Stimulated activated CD8-positive, alpha-beta memory T cell treated with anti-CD3 and anti-CD28 coated beads, Interleukin-2, amount 100 ng/mL, for 48 hours (primary cell): ENCODE results near the gene CACNA1A.
"Not testable (repeated sequence)": the region's sequence is repeated elsewhere in the genome, so short reads cannot be mapped to it uniquely, and the experiment has no call there.

Experiments used
- DNase-seq, 2 donors: peaks; one replicate each; pipeline ENCODE4 v3.0.0-alpha.2; 2020; ENCODE audit warnings: low read depth in 2 of 2

CACNA1A gene

DNA sequence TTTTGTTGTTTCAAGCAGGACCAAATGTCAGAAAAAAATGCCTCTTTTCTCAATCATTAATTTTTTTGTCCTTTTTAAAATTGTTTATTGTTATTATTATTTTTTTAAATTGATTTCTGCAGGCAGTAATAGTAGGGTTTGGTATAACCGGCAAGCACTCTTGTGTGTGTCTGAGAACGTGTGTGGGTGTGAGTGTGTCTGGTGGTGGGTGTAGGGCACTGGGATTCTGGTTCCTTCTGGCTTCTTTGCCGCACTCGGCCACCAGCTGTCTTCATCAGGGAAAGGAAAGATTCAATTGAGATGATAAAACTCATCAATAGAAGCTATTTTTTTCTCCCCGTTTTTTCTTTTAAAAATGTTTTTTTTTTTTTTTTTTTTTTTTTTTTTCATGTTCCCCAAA lies 299.7 kb downstream of the CACNA1A start:
- no peak for DNase-seq

- not testable (repeated sequence) for DNase-seq
Measured at GRCh38 chr19:13202112-13202511, 304.2 kb downstream of the CACNA1A start.

DNA sequence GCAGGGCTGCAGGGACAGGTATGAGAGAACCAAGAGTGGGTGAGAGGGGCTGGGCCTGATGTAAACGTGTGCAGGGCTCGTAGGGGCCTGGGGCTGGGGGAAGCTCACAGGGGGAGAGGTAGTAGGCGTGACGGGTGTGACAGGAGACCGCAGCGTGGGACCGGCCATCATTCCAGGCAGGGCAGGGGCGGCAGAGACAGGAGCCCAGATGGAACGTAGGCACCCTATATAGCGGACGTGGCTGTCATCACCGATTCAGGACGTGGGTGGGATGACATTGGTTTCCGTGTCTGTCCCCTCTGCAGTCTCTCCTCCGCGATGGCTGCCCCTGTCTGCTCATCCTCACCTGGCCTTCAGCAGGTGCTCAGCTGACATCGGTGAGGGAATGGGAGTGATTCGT lies 307.6 kb downstream of the CACNA1A start:
- no peak for DNase-seq

DNA sequence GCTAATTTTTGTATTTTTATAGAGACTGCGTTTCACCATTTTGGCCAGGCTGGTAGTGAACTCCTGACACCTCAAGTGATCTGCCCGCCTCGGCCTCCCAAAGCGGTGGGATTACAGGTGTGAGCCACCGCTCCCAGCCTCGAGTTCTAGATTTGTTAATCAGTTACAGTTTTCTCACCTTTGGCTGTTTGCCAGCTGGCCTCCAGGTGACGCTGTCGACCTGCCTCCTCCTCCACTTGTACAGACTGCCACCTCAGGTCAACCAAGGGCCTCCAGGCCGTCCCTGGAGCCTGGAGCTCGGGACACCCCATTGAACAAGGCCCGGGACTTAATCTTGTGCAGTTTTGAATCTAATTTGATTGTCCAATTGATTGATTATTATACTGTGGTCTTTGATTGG lies 310.6 kb downstream of the CACNA1A start:
- peak in 1 of 2 donors; percentile 41 for DNase-seq

DNA sequence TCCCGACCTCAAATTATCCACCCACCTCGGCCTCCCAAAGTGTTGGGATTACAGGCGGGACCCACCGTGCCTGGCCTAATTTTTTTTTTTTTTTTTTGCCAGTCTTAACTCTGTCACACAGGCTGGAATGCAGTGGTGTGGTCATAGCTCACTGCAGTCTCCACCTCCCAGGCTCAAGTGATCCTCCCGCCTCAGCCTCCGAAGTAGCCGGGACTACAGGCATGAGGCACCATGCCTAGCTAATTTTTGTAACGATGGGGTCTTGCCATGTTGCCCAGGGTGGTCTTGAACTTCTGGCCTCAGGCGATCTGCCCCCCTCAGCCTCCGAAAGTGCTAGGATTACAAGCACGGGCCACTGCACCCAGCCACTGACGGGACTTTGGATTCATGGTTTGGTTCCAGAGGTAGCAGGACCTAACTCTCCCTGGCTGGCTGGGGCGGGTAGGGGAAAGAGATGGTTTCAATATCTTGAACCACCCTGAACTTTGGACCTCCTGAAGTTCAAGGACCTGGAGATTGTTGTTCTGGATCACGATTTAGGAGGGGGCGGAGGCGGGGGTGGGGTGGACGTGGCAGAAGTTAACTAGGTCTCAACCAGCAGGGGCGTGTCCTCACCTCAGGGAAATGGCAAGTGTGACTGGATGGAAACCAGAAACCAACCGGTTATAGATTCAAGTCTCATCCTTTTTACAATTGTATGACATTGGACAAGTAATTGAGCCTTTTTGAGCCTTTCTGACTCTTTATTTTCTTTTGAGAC lies 315.3 kb downstream of the CACNA1A start:
- DNase-seq = no peak

GRCh38 chr19:13189600-13189999 lies 316.7 kb downstream of the CACNA1A start:
- DNase-seq = no peak

DNA sequence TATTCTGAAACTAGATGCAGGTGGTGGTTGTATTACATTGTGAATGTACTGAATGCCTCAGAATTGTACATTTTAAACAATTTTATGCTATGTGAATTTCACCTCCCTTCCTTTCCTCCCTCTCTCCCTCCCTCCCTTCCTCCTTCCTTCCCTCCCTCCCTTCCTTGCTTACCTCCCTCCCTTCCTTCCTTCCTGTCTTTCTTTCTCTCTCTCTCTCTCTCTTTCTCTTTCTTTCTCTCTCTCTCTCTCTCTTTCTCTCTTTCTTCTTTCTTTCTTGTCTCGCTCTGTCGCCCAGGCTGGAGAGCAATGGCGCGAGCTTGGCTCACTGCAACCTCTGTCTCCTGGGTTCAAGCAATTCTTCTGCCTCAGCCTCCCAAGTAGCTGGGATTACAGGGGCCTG lies 318.9 kb downstream of the CACNA1A start:
- no peak for DNase-seq

DNA sequence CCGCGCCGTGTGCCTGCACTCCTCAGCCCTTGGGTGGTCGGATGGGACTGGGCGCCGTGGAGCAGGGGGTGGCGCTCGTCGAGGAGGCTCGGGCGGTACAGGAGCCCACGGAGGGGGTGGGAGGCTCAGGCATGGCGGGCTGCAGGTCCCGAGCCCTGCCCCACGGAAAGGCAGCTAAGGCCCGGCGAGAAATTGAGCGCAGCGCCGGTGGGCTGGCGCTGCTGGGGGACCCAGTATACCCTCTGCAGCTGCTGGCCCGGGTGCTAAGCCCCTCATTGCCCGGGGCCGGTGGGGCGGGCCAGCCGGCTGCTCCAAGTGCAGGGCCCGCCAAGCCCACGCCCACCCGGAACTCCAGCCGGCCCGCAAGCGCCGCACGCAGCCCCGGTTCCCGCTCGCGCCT lies 319.6 kb downstream of the CACNA1A start:
- not testable (repeated sequence) for DNase-seq

- DNase-seq = not testable (repeated sequence)
Measured at GRCh38 chr19:13185763-13186657, 320.3 kb downstream of the CACNA1A start.

DNA sequence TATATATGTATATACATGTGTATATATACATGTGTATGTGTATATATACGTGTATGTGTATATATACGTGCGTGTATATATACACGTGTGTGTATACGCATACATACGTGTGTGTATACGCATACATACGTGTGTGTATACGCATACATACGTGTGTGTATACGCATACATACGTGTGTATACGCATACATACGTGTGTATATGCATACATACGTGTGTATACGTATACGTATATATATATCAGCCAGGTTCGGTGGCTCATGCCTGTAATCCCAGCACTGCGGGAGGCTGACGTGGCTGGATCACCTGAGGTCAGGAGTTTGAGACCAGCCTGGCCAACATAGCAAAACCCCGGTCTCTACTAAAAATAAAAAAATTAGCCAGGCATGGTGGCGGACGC lies 321.4 kb downstream of the CACNA1A start:
- DNase-seq = not testable (repeated sequence)

DNA sequence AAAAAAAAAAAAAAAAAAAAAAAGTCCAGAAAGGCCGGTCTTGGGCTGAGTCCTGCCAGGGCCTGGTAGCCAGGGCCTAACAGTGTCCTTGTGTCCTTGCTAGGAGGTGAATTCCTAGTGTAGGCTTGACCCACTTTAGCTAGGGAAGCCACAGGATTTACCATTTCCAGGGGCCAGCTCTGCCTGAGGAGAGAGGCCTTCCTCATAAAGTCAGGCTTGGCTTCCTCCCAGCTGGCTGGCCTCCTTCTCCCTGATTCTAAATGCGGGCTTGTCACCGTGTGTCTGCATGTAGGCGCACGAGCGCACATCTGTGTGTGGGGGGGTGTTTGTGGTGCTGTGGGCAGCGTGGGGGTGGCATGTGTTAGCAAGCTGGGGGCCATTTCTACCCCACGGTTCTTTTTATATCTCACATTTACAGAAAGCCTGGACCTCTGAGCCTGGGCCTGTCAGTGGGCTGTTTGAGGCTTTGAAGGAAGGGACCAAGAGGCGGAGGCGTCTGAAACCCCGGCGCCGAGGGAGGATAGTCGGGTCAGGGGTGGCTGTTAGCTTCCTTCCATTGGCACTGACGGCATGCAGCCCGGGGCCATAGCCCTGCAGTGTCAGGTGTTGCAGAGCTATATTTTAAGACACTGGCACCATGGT lies 324.4 kb downstream of the CACNA1A start:
- DNase-seq = peak; percentile 40 to 50

GRCh38 chr19:13178291-13178690 lies 328.0 kb downstream of the CACNA1A start:
- not testable (repeated sequence) for DNase-seq

DNA sequence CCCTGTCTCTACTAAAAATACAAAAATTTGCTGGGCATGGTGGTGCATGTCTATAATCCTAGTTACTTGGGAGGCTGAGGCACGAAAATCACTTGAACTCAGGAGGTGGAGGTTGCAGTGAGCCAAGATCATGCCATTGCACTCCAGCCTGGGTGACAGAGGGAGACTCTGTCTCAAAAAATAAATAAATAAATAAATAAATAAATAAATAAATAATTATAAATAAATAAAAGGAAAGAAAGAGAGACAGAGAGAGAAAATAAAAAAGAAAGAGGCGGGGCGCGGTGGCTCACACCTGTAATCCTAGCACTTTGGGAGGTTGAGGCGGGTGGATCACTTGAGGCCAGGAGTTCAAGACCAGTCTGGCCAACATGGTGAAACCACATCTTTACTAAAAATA lies 328.7 kb downstream of the CACNA1A start:
- DNase-seq = not testable (repeated sequence)

DNA sequence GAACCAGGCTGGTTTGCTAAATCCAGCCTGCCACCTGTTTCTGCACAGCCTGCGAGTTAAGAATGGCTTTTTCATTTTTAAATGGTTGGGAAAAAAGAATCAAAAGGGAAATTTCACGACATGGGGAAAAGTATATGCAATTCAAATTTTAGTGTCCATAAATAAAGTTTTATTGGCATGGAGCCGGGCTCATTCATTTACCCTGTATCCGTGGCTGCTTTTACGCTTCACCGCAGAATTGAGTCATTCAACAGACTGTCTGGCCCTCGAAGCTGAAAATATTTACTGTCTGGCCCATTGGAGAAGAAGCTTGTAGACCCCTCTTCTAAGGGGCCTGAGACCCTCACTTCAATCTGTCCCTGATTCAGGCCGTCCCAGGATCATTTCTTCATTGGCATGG lies 329.9 kb downstream of the CACNA1A start:
- DNase-seq = no peak

GRCh38 chr19:13173139-13173737 lies 333.0 kb downstream of the CACNA1A start:
- no peak for DNase-seq

GRCh38 chr19:13172346-13173138 lies 333.7 kb downstream of the CACNA1A start:
- peak; percentile 59 to 80 for DNase-seq

DNA sequence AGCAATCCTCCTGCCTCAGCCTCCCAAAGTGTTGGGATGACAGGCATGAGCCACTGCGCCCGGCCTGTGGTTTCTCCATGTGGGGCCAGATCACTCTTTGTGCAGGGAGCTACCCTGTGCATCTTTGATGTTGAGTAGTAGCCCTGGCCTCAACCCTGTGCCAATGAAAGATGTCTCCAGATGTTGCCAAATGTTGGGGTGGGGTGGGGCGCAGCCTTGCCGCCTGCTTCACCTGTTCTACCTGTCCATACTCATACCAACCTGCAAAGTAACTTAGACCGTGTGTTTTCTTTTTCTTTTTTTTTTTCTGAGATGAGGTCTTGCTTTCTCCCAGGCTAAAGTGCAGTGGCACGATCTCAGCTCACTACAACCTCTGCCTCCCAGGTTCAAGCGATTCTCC lies 335.1 kb downstream of the CACNA1A start:
- DNase-seq = no peak

DNA sequence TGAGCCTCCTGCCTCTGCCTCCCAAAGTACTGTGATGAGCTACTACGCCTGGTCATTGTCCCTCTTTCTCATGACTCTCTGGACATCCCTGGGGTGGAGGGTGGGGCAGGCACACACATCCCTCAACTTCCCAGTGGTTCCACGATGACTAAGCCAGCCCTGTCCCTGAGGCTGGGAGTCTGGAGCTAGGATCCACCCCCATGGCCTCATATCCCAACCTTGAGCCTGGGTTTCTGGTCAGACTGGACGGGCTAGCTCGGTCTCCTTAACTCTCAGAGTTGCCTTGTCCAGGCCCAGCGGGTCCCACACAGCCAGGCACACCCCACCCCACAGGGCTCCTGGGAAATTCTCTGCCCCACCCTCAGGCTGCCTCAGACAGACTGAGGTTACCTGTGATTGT lies 336.5 kb downstream of the CACNA1A start:
- DNase-seq = no peak

DNA sequence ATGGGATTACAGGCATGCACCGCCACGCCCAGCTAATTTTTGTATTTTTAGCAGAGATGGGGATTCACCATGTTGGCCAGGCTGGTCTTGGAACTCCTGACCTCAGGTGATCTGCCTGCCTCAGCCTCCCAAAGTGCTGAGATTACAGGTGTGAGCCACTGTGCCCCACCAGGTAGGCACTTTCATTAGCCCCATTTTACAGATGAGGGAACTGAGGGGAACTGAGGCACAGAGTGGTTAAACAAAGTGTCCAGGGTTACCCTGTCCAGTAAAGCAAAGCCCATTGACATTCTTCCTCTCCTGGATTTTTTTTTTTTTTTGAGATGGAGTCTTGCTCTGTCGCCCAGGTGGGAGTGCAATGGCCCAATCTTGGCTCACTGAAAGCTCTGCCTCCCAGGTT lies 340.1 kb downstream of the CACNA1A start:
- DNase-seq = not testable (repeated sequence)

DNA sequence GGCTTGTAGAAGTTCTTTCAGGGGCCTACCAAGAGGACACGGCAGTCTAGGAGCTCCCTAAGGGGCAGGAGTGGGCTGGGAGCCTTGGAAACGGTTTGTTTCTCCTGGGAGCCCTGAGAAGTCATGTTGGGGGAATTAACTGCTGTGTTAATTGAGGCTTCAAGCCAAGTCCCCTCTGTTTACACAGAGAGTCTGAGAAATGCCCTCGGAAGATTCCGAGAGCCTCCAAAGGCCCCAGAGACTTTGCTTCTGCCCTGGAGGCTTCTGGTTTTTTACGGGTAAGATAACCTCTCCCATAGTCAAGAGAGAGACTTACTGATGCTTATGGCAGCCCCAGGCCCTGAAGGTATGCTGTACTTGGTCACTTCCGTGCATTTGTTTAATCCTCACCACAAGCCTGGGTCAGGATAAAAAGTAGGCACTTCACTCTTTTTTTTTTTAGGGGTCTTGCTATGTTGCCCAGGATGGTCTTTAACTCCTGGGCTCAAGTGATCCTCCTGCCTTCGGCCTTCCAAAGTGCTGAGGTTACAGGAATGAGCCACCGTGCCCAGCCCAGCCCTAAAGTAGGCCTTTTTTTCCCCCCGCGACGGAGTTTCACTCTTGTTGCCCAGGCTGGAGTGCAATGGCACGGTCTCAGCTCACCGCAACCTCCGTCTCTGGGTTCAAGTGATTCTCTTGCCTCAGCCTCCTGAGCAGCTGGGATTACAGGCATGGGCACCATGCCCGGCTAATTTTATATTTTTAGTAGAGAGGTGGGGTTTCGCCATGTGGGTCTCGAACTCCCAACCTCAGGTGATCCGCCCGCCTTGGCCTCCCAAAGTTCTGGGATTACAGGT lies 340.9 kb downstream of the CACNA1A start:
- no peak for DNase-seq
